Subcutaneous abdominal adipose tissue (tissue), 5 donors: ENCODE measurements around the gene MYOM1.

Source experiments
- H3K27ac ChIP-seq: one replicate; pipeline ENCODE4 v1.7.0; 2013; ENCODE audit warnings: low read depth, mild to moderate bottlenecking, inconsistent platforms, low read length, moderate library complexity
- H3K27me3 ChIP-seq, 5 donors: one replicate each; pipeline ENCODE4 v1.7.0; 2013; ENCODE audit warnings: low read length in 5 of 5, inconsistent platforms in 1 of 5; ENCODE audit not compliant: control insufficient read depth in 5 of 5, insufficient read depth in 4 of 5
- H3K36me3 ChIP-seq, 5 donors: one replicate each; pipeline ENCODE4 v1.7.0; 2013; ENCODE audit warnings: low read length in 5 of 5; ENCODE audit not compliant: control insufficient read depth in 5 of 5, insufficient read depth in 5 of 5
- H3K4me1 ChIP-seq, 5 donors: one replicate each; pipeline ENCODE4 v1.7.0; 2013; ENCODE audit warnings: low read length in 5 of 5, mild to moderate bottlenecking in 3 of 5, moderate library complexity in 1 of 5; ENCODE audit not compliant: control insufficient read depth in 5 of 5, insufficient read depth in 5 of 5
- H3K4me3 ChIP-seq, 5 donors: one replicate each; pipeline ENCODE4 v1.7.0; 2013; ENCODE audit warnings: low read length in 5 of 5, low read depth in 1 of 5
- H3K9ac ChIP-seq, 5 donors: one replicate each; pipeline ENCODE4 v1.7.0; 2013; ENCODE audit warnings: low read length in 5 of 5, mild to moderate bottlenecking in 4 of 5, moderate library complexity in 3 of 5
- H3K9me3 ChIP-seq, 5 donors: one replicate each; pipeline ENCODE4 v1.7.0; 2013; ENCODE audit warnings: low read length in 5 of 5; ENCODE audit not compliant: control insufficient read depth in 5 of 5
- donor health status: healthy.
- donor health status: healthy.
- donor health status: healthy.
- donor health status: healthy.
- donor health status: healthy.

MYOM1 gene

DNA sequence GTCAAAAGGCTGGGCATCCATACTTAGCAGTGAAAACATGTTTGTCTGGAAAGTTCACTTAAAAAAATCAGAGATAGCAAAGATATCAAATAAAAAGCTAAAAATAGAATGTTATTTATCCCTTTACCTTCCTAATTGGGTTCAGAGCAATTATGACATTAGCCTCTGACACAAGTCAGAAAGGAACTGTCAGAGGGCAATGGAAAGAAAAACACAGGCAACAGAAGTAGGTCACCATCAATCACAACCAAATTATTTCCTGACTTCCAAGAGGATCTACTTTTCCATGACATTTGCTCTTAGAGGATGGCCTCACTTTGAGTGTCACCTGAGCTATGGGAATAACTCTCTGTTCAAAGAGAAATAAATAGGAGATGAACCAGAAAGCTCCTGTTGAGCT lies 27.5 kb downstream of the MYOM1 start:
- Histone ChIP-seq H3K27me3 (no peaks in the 10 kb centered on the region), H3K4me3 (no peak overlapping the region), H3K9me3 (no peaks in the 10 kb centered on the region), H3K9ac (no peak overlapping the region), H3K27ac (no peak overlapping the region), H3K36me3 (peaks cover 0 to 8% (median 4%) of the 10 kb centered on the region in 5 donors), H3K4me1 (peaks cover 0 to 11% (median 0%) of the 10 kb centered on the region in 5 donors)

DNA sequence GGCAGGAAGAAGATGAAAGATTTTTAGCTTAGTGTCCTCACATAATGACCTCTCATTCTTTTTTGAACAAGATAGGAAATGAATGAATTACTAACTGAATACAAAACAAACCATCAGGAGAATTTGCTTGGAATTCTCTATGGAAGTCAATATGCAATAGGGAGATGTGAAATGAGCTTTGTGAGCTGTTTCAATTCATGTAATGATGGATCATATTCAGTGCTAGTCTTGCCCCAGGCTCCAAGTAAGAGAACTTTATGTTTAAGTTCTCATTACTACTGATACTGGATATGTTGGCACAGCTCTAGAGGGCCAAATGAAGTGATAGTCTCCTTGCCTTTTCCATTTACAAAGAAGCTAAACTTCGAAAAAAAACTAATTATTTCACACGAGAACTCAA lies 29.2 kb downstream of the MYOM1 start:
- peaks cover 0 to 12% (median 0%) of the 10 kb centered on the region in 5 donors for H3K4me1 ChIP-seq
- H3K27me3 ChIP-seq, result no peaks in the 10 kb centered on the region
- no peak overlapping the region for H3K9ac ChIP-seq
- no peak overlapping the region for H3K4me3 ChIP-seq
- peaks cover 0 to 12% (median 5%) of the 10 kb centered on the region in 5 donors for H3K36me3 ChIP-seq
- H3K27ac ChIP-seq, result no peak overlapping the region
- H3K9me3 ChIP-seq, result no peaks in the 10 kb centered on the region

DNA sequence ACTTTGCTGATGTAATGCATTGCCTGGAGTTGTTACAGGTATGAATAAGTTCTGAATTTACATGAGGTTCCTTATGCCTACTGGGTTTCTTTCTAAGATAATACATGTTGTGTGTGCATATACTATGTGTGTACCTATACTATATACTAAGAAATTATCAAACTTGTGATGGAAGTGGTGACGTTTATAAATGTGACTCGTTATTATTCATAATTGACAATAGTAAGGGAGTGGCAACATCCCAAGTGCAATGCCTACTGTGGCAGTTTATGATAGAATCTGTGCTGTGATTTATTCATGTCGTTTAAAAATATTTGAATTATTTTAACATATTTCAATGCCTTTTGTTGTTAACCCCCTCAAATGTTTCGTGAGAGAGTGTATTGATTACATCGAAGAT lies 29.9 kb downstream of the MYOM1 start:
- Histone ChIP-seq H3K4me1 (peaks cover 0 to 8% (median 0%) of the 10 kb centered on the region in 5 donors), H3K27ac (no peak overlapping the region), H3K36me3 (peaks cover 0 to 12% (median 5%) of the 10 kb centered on the region in 5 donors)

DNA sequence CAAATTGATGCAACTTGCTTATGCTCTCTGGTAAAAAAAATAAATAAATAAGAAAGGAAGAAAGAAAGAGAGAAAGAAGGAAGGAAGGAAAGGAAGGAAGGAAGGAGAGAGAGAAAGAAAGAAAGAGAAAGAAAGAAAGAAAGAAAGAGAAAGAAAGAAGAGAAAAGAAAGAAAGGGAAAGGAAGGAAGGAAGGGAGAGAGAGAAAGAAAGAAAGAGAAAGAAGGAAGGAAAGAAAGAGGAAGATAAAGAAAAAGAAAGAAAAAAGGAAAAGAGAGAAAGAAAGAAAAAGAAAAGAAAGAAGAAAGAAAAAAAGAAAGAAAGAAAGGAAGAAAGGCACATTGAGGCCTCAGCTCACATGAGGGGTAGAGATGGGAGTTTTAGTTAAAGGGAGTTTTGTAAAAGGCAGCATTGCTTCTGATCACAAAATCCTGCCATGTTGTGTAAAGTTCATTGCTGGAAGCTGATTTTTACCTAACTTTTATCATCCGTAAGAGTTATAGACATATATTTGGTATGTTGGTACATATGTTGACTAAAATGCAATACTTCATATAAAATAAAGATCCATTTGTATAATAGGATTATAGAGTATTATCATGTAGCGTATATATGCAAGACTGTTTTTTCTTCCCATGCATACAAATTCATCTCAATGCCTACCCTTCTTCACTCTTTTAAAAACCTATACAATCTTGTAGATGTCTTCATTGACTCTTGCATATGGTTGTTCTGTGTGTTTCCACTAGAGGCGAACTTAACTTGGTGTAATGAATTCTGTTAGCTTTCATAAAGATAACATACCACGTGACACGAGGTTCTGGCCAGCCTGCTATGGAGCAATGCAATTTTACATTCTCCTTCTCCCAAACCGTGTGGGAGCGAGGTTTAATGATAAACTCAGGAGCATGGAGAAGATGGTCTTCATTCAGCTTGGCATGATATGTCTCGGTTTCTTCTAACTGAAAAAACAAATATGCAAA lies 32.8 kb downstream of the MYOM1 start:
- H3K4me3 ChIP-seq, result no peak overlapping the region
- no peaks in the 10 kb centered on the region for H3K27me3 ChIP-seq
- H3K4me1 ChIP-seq, result peaks cover 0 to 9% (median 0%) of the 10 kb centered on the region in 5 donors
- peak overlapping the region; percentile 27 for H3K27ac ChIP-seq
- H3K9ac ChIP-seq, result no peak overlapping the region
- H3K36me3 ChIP-seq, result peaks cover 0 to 14% (median 9%) of the 10 kb centered on the region in 5 donors
- H3K9me3 ChIP-seq, result no peaks in the 10 kb centered on the region

More for the DNA sequence above, 29.9 kb downstream of the MYOM1 start:
- no peak overlapping the region for H3K9ac ChIP-seq
- H3K27me3 ChIP-seq, result no peaks in the 10 kb centered on the region
- no peaks in the 10 kb centered on the region for H3K9me3 ChIP-seq
- no peak overlapping the region for H3K4me3 ChIP-seq

DNA sequence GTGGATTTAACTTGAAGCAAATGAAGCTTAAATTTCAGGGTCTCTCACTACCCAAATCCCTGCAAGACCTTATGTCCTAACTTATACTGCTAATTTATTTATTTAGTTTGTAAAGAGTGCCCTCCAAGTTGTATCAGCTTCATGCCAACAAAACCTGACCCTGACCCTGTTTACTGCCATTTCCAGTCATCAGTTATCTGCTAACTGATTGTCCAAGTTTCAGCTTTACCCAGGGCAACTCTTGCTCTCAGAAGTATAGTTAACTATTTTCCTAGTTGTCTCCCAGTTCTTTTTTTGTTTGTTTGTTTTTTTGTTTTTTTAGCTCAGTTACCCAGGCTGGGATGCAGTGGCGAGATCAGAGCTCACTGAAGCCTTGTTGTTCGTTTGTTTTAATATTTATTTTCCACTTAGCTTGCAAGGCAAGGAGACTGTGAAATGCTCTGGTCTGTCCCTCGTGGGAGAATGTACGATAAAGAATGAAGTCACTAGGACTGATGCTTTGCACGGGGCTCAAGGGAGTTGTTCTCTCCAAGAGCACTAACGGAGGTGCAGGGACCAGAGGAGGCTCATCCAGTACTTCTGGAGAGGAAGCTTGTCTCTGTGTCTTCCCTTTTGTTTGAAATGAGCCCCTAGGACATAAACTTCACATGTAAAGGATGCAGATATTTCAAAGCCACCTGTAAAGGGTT lies 35.3 kb downstream of the MYOM1 start:
- no peak overlapping the region for H3K9ac ChIP-seq
- H3K9me3 ChIP-seq, result no peaks in the 10 kb centered on the region
- peaks cover 0 to 9% (median 0%) of the 10 kb centered on the region in 5 donors for H3K4me1 ChIP-seq
- no peaks in the 10 kb centered on the region for H3K27me3 ChIP-seq
- peaks cover 0 to 14% (median 9%) of the 10 kb centered on the region in 5 donors for H3K36me3 ChIP-seq
- no peak overlapping the region for H3K4me3 ChIP-seq
- no peak overlapping the region for H3K27ac ChIP-seq

DNA sequence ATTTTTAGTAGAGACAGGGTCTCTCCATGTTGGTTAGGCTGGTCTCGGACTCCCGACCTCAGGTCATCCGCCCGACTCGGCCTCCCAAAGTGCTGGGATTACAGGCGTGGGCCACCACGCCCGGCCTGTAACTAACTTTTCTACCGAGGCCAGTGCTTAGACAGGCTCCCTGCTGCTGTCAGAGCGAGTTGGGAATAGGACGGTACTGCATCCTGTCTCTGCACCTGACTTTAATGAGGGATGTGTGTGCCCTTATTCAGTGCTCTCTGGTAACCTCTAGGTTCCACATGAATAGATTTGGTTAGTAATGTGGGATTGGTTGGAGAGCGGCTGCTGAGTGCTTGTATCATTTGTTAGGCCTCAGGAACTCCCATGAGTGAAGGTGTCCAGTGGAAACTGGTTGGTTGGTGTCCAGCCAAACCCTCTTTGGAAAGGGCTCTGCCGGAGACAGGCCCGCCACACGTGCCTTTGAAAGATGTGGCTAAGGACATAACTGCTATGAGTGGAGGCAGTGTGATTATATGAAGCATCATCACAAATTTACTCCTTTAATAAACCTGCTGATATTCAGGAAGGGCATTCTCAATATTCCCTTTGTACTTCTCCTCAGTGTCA lies 36.6 kb downstream of the MYOM1 start:
- H3K9ac ChIP-seq, result no peak overlapping the region
- H3K36me3 ChIP-seq, result peaks cover 0 to 10% (median 5%) of the 10 kb centered on the region in 5 donors
- H3K9me3 ChIP-seq, result no peaks in the 10 kb centered on the region
- no peak overlapping the region for H3K4me3 ChIP-seq
- peaks cover 0 to 9% (median 0%) of the 10 kb centered on the region in 5 donors for H3K4me1 ChIP-seq
- no peak overlapping the region for H3K27ac ChIP-seq
- H3K27me3 ChIP-seq, result no peaks in the 10 kb centered on the region

DNA sequence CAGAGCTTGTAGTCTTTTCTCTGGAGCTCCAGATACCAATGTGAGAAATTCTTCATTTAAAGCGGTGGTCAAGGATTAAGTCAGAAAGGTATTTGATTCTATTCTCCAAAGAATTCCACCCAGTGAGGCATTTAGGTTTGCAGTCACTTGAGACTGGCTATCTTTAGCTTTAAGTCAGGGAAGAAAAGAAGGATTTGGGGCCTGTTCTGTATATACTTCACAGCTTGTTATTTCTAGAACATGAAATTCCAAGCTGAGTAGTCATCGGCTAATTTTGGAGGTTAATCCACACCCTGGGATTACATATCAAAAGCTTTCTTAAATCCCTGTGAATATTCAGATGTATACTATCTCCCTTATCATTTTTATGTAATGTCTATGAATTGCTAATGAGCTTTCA lies 39.4 kb downstream of the MYOM1 start:
- Histone ChIP-seq H3K27me3 (no peaks in the 10 kb centered on the region), H3K27ac (no peak overlapping the region)

DNA sequence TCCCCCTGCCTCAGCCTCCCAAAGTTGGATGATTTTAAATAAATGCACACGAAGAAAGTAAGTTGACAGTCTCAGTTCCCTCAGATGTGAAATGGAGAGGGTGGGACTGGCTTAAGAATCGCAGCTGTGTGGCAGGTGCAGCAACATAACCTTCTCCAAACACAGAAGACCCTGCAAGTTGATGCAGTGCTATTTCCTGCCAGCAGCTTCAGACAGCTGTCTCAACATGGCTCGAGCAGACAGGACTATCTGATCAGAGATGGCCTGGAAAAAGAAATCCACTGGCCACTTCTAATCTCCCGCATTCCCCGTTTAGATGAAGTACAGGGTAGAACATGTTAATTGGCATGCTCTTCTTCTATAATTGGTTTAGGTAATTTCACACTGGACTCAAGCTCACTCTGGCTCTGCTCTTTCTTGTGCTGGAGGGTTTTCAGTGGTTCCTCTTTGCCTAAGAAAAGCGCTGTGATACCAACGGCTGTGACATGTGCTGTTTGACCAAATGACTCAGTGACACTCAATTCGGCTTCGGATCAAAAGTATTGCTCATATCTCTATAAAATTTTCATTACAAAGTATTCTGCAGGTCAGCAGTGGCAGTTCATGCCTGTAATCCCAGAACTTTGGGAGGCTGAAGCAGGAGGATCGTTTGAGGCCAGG lies 40.2 kb downstream of the MYOM1 start:
- H3K27ac ChIP-seq, result no peak overlapping the region
- peaks cover 0 to 4% (median 0%) of the 10 kb centered on the region in 5 donors for H3K4me1 ChIP-seq
- H3K36me3 ChIP-seq, result peaks cover 0 to 7% (median 5%) of the 10 kb centered on the region in 5 donors

More for the DNA sequence above, 39.4 kb downstream of the MYOM1 start:
- Histone ChIP-seq H3K9me3 (no peaks in the 10 kb centered on the region), H3K4me3 (no peak overlapping the region), H3K9ac (no peak overlapping the region), H3K4me1 (peaks cover 0 to 7% (median 0%) of the 10 kb centered on the region in 5 donors), H3K36me3 (peaks cover 0 to 7% (median 5%) of the 10 kb centered on the region in 5 donors)

DNA sequence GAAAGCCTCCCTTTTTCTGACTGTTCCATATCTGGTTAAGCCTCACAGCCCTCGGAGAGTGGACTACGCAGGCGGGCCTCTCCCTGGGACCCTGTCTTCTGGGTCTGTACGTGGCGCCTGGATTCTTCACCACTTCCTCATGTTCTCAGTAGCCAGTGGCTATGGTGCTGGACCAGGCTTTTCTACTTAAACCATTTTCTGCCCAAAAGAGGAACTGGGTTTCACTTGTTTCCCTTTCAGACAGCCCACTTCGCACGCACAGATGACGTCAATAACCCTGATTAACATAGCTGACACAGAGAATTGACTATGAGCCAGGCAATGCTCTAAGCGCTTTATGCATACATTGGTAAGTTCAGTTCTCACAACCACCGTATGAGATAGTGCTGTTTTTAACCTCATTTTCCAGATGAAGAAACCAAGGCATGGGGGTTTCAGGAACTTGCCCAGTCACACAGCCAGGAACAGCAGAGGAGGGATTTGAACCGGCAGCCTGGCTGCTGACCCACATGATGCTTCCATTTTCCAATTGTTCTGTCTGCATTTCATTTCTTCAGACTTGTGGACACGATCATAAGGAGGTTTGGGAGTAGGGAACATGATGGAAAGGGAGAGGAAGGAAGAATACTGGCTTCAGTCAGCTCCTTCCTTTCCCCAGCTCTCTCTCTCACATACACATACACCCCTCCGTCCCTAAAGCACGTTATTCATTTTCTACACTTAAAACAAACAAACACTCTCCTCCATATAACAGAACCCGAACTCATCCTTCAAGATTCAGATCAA lies 41.7 kb downstream of the MYOM1 start:
- H3K27ac ChIP-seq, result no peak overlapping the region
- H3K4me3 ChIP-seq, result no peak overlapping the region
- no peaks in the 10 kb centered on the region for H3K27me3 ChIP-seq
- no peak overlapping the region for H3K9ac ChIP-seq
- no peaks in the 10 kb centered on the region for H3K9me3 ChIP-seq
- H3K4me1 ChIP-seq, result no peaks in the 10 kb centered on the region
- H3K36me3 ChIP-seq, result peaks cover 0 to 8% (median 0%) of the 10 kb centered on the region in 5 donors

More for the DNA sequence above, 40.2 kb downstream of the MYOM1 start:
- no peaks in the 10 kb centered on the region for H3K27me3 ChIP-seq
- H3K9ac ChIP-seq, result no peak overlapping the region
- no peak overlapping the region for H3K4me3 ChIP-seq
- no peaks in the 10 kb centered on the region for H3K9me3 ChIP-seq
